GM21723 (cell line): Measurements from ENCODE around the gene MINDY4.

ENCODE experiments used
- ATAC-seq: cut with Tn5 transposase; IDR thresholded peaks from one replicate; pipeline ENCODE4 v1.9.1; 2021; ENCODE audit warnings: mild to moderate bottlenecking, moderate library complexity; ENCODE audit not compliant: unreplicated experiment

MINDY4 gene

DNA sequence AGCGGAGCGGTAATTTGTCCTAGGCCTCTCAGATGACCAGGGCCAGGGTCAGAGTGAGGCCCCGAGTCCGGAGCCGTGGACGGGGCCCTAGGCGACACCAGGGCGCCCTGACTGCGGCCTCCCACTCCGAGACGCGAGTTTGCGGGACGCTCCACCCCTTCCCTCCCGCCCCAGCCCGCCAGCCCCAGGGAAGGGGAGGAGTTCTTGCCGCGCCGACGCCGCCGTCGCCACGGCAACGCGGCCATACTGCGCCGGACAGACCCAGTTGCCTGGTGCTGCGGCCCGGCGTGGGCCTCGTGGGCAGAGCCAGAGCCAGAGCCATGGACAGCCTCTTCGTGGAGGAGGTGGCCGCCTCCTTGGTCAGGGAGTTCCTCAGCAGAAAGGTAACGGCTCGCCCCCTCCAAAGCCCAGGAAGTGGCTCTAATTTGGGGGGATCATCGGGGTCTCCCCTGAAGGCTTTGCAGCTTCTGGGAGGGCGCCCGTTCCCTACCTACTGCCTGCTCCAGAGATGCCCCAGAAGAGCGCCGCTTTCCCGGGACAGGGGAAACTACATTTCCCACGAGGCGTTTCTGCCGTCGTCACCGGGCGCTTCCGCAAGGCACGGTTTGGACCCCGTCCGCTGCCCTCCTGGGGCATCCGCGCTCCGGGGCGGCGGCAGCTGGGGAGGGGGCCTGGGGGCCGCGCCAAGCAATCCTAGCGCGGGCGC, at the start of gene MINDY4:
MINDY4 (plus strand) TSS at position 244 of the 706 bp plus-strand sequence; CDS start at position 321, 77 bp downstream.
- ATAC-seq, result peak; percentile 86

DNA sequence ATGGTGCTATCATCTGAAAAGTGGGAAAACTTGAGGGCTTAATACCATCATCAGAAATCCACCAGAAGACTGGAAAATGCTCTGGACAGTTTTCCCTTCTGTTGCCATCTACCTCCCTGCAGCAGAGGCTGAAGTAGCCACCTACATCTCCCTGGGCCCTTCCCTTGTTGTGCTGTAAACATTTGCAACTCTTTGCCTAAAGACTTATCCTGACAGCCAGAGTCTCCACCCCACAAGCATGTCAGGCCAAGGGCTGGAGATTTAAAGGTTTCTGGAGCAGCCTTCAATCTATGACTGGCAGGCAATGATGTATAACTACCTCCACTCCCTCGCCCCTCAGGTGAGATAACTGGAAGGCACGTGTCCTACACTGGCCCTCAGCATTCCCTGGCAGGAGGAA, 49.0 kb upstream of the MINDY4 start:
- ATAC-seq, result no peak

DNA sequence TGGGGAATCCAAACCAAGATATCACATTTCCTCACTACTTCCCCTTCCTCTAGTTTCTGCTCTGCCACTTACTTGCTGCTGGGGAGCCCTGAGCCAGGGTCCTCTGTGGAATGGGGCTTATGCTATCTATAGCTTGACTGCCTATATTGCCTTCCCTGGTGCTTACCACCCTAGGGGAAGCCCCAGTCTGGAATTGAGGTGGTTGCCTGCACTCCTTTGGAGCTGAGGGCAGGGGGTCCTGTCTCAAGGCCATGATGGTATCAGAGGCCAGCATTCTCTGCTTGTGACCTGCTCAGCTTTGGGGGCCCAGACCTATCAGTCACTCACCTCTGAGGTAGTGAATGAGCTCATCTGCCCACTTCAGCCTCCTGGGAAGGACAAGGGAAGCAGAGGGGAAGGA, 48.5 kb upstream of the MINDY4 start:
- ATAC-seq, result no peak

DNA sequence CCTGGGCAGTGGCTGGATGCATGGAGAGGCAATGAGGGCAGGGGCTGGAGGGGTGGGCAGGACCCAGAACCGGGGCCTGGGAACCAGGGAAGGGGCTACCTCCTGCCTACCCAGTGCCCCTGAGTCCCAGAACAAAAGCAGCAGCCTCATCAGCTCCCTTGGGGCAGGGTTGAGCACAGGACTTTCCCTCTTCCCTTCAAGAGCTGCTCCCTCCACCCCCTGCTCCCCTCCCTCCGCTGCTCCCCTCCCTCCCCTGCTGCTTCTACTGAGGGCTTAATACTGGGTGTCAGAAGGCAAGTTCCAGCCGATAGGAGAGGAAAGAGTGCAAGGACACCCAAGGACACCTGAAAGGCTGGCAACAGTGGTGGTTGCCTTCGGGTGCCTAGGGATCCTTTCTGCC, 47.4 kb upstream of the MINDY4 start:
- no peak for ATAC-seq

DNA sequence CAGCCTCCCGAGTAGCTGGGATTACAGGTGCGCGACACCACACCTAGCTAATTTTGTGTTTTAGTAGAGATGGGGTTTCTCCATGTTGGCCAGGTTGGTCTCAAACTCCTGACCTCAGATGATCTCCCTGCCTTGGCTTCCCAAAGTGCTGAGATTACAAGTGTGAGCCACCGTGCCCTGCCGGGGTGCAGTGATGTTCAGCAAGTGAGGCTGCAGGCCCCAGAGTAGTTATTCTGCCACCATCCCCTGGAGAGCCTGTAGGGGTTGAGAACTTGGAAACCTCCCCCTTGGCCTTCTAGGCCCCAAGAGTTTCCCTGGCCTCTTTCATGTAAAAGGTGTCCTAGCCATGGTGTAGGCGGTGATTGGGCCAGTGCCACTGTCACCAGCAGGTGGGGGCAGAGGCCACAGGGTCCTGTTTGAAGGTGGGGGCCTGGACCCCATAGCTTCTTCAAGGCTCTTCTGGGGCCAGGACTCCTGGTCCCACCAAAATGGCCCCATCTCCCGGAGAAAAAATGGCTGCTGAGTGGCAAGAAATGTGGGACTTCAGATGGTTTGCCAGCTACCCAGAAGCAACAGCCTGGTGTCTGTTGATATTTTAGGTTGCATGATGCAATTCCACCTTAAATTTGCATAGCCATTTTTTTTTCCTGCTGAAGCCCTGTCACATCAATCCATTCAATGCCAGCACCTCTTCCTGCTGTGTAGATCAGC, 44.8 kb upstream of the MINDY4 start:
- ATAC-seq, result no peak

DNA sequence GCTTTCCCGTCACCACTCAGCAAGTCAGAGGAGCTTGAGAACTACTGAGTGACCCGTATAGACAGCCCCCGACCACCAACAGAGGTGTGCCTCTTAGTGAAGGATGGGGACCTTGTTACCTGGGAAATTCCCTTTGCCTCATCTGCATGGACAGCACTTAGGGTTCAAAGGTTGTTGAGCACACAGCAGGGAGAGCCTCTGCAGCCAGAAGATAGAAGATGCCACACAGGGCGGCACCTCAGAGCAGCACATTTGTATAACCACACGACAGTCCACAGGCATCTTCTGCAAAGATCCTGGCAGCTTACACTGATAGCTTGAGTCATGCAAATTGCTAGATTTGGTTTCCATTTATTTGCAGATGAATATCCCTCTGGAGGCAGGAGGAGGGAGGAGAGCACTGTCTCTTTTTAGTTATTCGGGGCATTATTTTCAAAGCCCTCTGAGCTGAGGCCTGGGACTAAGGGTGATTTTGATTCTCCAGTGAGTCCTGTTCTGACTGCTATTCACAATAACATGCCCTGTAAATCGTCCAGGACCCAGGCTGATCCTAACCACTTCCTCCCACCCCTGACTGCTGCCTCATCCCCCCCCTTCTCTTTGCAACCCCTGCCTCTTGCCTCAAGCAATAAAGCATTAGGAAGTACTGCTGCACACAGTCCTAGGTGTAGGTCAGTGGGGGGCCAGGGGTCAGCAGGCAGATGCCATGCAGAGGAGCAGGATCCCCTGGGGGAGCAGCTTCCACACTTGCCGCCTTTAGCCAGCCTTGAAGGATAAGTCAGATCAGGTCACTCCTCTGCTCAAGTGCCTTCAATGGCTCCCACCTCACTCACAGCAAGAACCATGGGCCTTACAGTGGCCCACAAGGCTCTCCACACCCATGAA, 43.9 kb upstream of the MINDY4 start:
- ATAC-seq, result no peak

DNA sequence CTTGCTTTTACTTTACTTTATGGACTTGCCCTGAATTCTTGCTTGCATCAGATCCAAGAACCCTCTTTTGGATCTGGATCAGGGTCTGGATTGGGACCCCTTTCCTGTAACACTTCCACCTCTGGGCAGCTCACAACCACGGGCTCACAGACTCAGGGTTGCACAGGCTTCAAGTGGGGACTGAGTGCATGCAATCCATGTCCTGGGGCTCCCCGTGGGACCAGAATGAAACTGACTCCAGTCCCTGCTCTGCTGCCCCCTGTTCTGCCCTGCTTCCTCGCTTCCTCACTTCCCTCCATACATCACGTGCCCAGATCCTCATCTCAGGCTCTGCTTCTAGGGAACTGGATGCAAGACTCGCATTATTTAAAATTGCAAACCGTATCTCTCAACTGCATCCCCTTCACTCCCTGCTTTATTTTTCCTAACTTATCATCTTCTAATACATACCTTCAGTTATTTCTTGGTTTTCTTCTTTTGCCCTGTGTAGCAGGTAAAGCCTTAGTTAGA, 42.6 kb upstream of the MINDY4 start:
- ATAC-seq, result no peak

DNA sequence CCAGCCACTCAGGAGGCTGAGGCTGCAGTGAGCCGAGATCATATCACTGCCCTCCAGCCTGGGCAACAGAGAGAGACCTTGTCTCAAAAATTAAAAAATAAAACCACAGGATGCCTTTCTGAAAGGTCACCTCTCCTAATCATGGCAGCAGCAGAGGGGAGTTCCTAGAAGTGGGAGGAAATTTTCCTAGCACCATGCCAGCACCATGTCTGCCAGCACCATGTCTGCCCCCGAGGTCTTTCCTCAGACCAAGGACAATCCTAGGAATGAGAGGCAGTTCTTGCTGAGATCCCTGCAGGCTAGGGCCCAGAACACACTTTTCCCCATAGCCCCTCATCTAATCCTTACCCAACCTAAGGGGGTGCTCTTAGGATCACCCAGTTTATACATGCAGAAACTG, 41.6 kb upstream of the MINDY4 start:
- ATAC-seq, result no peak

DNA sequence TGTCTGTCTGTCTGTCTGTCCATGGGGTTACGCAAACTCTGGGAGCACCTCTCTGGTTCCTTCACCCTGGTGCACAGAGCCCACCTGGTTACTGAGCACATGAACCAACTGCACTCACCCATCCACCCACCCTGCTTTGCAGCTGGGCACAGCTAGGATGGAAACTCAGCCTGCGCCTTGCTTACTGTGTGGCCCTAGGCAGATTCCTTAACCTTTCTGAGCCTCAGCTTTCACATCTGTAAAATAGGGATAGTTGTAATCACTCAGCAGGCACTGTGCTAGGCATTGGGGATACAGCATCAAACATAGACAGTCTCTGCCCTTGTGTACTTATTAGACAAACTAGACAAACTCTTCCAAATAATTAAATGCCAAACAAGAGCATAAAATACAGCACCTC, 41.1 kb upstream of the MINDY4 start:
- no peak for ATAC-seq

DNA sequence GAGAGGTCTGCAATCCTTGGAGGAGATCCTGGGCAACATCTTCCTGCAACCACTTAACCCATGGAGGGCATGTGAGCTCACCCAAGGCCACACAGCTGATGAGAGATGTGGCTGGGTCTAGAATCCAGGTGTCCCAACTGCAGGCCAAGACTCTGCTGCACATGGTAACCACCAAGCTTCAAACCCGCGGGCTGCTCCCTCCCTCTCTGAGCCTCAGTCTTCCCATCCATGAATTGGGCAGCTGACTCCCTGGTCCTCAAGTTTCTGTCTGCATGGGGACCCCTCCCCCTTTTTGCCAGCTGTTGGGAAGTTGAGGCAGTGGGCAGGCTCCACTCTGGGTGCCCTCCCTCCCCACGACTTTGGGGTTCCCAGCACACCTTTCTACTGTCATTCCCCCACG, 40.2 kb upstream of the MINDY4 start:
- no peak for ATAC-seq

DNA sequence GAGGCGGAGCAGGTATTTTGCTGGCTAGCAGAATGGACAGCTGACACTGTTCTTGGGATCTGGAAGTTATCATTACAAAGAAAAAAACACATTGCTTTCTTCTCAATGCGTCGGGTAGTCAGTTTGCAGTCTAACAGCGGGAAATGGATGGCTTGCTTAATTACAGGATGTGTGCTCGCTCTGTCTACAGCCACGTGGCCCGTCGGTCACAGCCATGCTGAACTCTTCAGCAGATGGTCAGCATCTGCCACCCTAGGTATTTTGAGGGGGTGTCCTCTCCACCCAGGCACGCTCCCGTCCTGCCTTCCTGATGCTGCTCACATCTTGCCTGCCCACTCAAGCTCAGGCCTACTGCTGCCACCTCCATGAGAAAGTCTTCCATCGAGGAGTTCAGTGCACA, 39.6 kb upstream of the MINDY4 start:
- no peak for ATAC-seq

DNA sequence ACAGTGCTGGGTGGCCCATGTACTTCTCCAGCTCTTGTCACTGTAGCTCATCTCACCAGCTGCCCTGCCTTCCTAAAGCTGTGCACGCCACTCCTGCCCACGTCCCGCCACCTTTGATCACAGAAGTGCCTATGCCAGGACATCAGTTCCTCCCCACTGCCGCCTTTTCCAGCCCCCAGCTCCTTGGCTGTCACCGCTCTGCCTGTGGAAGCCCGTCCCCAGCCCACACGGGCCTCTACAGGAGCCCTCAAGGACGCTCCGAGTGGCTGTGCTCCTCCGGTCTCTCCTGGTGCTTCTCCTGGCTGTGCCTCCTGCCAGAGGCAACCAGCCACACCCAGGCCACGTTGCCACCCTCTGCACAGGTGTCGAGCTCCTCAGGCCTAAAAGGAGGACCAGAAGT, 38.6 kb upstream of the MINDY4 start:
- no peak for ATAC-seq

DNA sequence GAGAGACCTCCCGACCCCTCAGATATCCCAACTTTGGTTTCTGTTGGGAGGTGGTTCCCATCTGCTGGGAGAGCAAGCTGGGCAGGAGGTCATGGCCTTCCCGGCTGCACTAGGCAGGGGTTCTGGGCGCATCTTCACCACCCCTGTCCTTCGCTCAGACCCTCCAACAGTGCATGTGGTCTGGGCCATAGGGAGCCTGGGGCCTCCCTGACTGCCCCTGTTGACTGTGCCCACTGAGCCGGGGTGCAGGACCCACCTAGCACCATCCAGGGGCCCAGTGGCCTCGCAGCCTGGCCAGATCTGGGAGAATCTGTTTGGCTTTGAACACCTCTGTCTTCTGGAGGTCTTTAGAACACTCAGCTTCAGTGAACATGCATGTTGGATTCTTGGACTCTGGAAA, 38.0 kb upstream of the MINDY4 start:
- no peak for ATAC-seq

DNA sequence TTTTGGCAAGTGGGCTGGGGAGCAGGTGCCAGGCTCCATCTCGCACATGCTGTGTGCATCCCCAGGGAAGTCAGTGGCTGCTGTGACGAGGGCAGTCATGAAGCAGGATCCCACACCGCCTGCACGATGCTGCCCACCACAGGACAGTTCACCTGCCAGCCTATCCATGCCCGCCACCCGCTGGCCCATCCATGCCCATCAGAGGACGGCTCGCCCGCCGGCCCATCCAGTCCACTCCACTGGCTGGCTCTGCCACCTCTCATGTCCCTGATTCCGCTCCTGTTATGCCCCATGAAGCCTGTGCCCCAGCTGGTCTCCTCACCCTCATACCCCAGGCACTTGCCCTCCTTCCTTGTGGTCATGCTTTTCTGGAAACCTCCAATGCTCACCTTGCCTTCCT, 37.5 kb upstream of the MINDY4 start:
- ATAC-seq, result no peak

DNA sequence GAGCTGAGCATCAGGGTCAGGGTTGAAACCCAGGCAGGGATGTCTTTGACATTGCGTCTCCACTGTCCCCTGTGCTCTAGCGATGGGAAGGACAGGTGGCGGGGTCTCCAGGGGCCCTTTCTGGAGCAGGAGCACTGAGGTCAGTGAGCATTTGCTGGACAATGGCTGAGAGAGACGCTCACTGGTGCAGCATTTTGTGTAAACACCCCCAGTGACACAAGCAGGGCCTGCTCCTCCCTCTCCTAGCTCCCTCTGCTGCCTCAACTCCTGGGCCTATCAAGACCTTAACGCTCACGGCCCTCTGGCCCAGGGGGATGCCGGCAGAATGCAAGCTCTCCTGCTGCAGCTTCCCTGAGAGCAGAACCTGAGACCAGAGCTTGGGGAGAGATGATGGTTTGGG, 36.7 kb upstream of the MINDY4 start:
- no peak for ATAC-seq

DNA sequence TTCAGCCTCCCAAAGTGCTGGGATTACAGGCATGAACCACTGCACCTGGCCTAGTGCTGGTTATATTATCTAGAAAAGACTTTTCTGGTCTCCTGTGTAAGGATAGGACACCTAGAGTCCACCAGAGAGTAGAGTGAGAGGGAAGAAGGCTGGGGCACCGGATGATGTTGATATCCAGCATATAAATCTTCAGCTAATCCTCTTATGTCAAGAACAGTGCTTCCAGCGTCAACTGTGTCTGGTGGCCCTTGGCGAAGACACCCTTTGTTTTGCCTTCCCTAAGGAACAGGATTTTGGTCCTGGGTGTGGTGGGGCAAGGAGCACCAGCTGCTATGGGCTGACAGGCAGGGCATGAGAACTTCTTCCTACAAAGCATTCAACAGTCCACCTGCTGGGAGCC, 35.6 kb upstream of the MINDY4 start:
- no peak for ATAC-seq

DNA sequence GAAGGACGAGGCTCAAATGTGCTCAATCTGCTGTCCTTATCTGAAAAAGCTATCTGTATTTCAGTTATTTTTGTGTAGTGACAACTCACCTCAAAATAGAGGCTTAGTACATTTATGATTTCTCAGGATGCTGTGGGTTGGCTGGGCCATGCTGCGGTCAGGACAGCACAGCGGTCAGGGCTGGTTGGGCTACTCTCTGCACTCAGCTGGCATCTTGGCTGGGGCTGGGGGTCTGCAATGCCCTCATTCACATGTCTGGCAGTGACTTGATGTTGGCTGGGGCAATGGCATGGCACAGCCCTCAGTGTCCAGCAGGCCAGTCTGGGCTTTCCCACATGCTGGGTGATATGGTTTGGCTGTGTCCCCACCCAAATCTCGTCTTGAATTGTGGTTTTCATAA, 34.9 kb upstream of the MINDY4 start:
- ATAC-seq, result no peak

DNA sequence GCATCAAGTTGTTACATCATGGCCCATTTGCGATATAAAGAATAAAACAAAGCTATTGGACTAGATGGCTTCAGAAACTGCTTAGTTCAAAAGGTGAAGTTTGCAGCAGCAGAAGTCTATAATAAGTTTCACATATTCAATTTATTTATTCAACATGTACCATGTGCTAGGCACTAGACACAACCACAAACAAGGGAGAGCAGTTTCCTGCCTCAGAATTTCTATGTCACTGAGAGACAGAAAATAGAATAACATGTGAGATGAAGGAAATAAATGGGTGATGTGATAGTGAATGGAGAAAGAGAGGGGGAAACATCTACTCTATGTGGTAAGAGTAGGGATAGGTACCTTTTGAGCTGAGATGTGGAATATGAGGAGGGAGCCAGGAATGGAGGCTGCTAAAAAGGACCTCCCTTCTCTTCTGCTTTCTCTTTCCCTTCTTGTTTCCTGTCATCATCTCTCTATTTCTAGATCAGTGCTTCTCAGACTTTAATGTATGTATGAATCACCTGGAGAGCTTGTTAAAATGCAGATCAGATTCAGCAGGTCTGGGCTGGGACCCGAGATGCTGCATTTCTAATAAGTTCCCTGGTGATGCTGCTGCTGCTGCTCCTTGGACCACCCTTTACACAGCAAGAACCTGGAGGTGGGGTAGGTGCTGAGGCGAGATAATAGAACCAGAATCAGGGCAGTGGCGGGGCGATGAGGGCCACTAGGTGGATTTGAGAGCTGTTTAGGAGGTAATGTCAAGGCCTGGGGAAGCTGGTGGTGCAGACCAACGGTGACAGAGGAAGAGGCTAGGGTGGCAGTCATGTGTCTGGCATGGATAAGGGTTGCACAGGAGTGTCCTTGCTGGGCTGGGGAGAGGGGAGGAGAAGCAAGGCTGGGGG, 32.9 kb upstream of the MINDY4 start:
- no peak for ATAC-seq

DNA sequence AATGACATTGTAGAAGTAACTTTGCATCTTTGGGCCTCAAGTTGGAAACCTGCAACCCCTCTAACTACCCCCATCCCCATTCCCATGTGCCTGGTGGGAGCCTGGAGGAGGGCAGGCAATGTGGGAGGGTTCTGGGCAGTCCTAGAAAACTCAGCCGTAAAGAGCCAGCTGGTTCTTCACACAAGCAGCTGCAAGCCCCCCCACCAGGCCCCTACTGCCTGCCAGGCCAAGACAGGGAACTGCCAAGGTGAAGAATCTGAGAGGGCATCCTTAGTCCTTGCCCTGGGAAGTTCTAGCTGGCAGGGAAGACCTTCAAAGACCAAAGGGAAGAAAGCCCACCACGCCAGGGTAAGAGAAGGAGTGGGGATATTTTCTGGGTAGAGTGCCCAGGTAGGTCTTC, 31.5 kb upstream of the MINDY4 start:
- ATAC-seq, result no peak

DNA sequence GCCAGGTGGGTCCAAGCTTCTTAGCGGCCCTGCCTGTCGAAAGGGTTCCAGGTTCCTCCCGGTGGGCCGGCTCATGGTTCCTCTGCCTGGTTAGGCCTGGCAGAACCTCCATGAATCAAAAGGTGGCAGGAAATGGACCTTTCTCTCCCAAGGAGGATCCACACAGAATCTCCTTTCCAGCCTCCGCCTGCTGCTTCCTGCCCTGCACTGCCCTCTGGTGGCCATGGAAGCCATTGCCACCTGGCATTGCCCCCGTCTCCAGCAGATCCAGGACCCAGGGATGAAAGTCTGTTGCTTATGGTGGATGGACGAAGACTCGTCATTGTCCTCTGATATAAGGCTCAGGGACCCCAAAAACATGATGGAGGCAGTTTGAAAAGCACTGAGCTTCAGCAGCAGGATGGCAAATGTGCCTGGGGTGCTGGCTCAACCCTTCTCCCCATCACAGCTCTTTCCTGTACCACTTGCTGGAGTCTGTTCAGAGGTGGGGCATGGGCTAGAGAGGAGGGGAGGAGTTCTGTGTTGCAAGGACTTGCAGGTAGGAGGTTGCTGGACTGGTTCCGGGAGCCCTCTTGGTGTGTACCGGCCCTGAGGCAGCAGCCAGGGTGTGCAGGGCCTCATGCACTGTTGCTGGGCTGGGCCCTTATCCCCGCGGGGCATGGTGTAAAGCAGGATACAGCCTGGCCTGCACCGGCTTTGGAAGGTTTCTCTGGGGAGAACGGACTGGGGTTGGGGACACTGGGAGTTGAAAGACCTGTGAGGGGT, 30.6 kb upstream of the MINDY4 start:
- peak; percentile 70 for ATAC-seq
